Measurements from ENCODE around the gene SQOR. TPM values are rescaled to one million over a fixed set of nuclear protein-coding genes. Genes with fewer than 3 reads are reported as not detected.

Gene SQOR
- total RNA-seq, 1 donor = 122 TPM

DNA sequence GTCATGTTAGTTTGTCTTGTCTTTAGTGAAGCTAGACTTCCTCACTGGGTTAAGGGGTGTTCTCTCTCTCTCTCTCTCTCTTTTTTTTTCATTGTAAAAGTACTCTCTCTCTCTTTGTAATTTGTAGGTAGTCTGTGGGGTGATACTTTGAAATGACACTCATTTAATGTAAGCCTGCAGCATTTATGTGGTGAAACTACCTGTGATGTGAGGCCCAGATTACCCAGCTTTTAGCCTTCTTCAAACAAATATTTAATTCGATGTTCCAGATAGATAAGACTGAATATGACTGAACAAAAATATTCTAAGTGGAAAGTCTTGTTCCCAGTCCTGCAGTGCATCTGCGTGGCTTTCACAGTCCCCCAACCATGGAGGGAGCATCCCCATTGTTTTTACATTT is 49.7 kb downstream of the SQOR start:
- peaks cover 9% of the 10 kb centered on the region for H3K36me3 ChIP-seq (ENCODE audit: insufficient read depth, low read length)

DNA sequence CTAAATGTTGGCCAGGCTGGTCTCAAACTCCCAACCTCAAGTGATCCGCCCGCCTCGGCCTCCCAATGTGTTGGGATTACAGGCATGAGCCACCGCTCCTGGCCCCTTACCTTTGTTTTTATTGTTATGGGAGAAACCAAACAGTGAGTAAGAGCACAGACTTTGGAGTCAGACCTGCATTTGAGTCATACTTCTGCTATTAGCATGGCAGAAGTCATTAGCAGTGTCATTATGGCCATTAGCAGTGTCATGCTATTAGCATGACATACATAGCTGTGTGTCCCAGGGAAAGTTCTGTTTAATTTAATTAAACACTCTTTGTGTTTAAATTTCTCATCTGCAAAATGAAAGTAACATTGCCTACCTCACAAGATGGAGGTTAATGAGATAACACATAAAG is 54.8 kb downstream of the SQOR start:
- Histone ChIP-seq H3K27ac (ENCODE audit: low read depth, low read length) (no peak overlapping the region), H3K9me3 (ENCODE audit: low read depth, low read length) (no peaks in the 10 kb centered on the region), H3K4me3 (ENCODE audit: insufficient read depth, low read length) (no peak overlapping the region), H3K27me3 (ENCODE audit: insufficient read depth, low read length) (no peaks in the 10 kb centered on the region), H3K4me2 (ENCODE audit: insufficient read depth, low read length) (no peak overlapping the region), H3K36me3 (ENCODE audit: insufficient read depth, low read length) (peaks cover 6% of the 10 kb centered on the region), H3K4me1 (ENCODE audit: insufficient read depth, low read length) (peaks cover 5% of the 10 kb centered on the region), H2AFZ (ENCODE audit: low read length) (no peak overlapping the region), H3K79me2 (ENCODE audit: insufficient read depth, low read length) (no peaks in the 10 kb centered on the region), H4K20me1 (ENCODE audit: insufficient read depth, low read length) (no peaks in the 10 kb centered on the region)
- TF ChIP-seq CTCF (IDR thresholded peaks at IDR 0.05; ENCODE audit: extremely low read depth, low read depth, low read length) = no peak
- no peak for DNase-seq (ENCODE audit: insufficient read length, low spot score, missing footprints)

More for the DNA sequence above, 49.7 kb downstream of the SQOR start:
- Histone ChIP-seq H3K79me2 (ENCODE audit: insufficient read depth, low read length) (no peaks in the 10 kb centered on the region), H4K20me1 (ENCODE audit: insufficient read depth, low read length) (no peaks in the 10 kb centered on the region), H3K9me3 (ENCODE audit: low read depth, low read length) (no peaks in the 10 kb centered on the region), H3K4me3 (ENCODE audit: insufficient read depth, low read length) (no peak overlapping the region), H3K27me3 (ENCODE audit: insufficient read depth, low read length) (no peaks in the 10 kb centered on the region), H3K4me2 (ENCODE audit: insufficient read depth, low read length) (no peak overlapping the region), H3K4me1 (ENCODE audit: insufficient read depth, low read length) (no peaks in the 10 kb centered on the region), H2AFZ (ENCODE audit: low read length) (no peak overlapping the region), H3K27ac (ENCODE audit: low read depth, low read length) (no peak overlapping the region)
- no peak for DNase-seq (ENCODE audit: insufficient read length, low spot score, missing footprints)
- no peak for TF ChIP-seq CTCF (IDR thresholded peaks at IDR 0.05; ENCODE audit: extremely low read depth, low read depth, low read length)

GRCh38 chr15:45690581-45691260 is 55.9 kb downstream of the SQOR start:
- Histone ChIP-seq H2AFZ (ENCODE audit: low read length) (no peak overlapping the region), H3K27me3 (ENCODE audit: insufficient read depth, low read length) (no peaks in the 10 kb centered on the region), H3K4me3 (ENCODE audit: insufficient read depth, low read length) (no peak overlapping the region), H3K4me2 (ENCODE audit: insufficient read depth, low read length) (no peak overlapping the region), H4K20me1 (ENCODE audit: insufficient read depth, low read length) (no peaks in the 10 kb centered on the region), H3K9me3 (ENCODE audit: low read depth, low read length) (no peaks in the 10 kb centered on the region), H3K4me1 (ENCODE audit: insufficient read depth, low read length) (peaks cover 5% of the 10 kb centered on the region), H3K36me3 (ENCODE audit: insufficient read depth, low read length) (peaks cover 6% of the 10 kb centered on the region), H3K27ac (ENCODE audit: low read depth, low read length) (peak overlapping the region; percentile 57), H3K79me2 (ENCODE audit: insufficient read depth, low read length) (no peaks in the 10 kb centered on the region)
- DNase-seq (ENCODE audit: insufficient read length, low spot score, missing footprints) = peak; percentile 82
- TF ChIP-seq CTCF (IDR thresholded peaks at IDR 0.05; ENCODE audit: extremely low read depth, low read depth, low read length) = no peak

DNA sequence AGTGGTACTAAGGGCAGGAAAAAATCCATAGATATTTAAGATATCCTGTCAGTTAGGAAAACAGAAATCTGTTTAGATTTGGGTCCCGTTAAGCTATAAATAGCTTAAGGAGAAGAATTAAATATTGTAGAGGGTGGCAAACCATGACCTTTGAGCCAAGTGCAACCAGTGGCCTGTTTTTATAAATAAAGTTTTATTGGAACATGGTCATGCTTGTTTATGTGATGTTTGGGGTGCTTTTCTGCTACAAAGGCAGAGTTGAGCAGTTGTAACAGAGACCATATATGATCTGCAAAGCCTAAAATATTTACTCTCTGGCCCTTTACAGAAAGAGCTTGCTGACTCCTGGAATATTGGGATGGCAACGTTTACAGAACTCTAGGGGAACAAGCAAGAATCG is 66.3 kb downstream of the SQOR start:
- Histone ChIP-seq H2AFZ (ENCODE audit: low read length) (no peak overlapping the region), H3K4me3 (ENCODE audit: insufficient read depth, low read length) (no peak overlapping the region), H3K4me2 (ENCODE audit: insufficient read depth, low read length) (no peak overlapping the region), H3K4me1 (ENCODE audit: insufficient read depth, low read length) (peaks cover 5% of the 10 kb centered on the region), H3K27ac (ENCODE audit: low read depth, low read length) (no peak overlapping the region), H3K36me3 (ENCODE audit: insufficient read depth, low read length) (no peaks in the 10 kb centered on the region), H3K79me2 (ENCODE audit: insufficient read depth, low read length) (no peaks in the 10 kb centered on the region), H3K27me3 (ENCODE audit: insufficient read depth, low read length) (peaks cover 6% of the 10 kb centered on the region), H3K9me3 (ENCODE audit: low read depth, low read length) (no peaks in the 10 kb centered on the region), H4K20me1 (ENCODE audit: insufficient read depth, low read length) (no peaks in the 10 kb centered on the region)
- DNase-seq (ENCODE audit: insufficient read length, low spot score, missing footprints) = no peak
- no peak for TF ChIP-seq CTCF (IDR thresholded peaks at IDR 0.05; ENCODE audit: extremely low read depth, low read depth, low read length)

Data from osteoblast (primary cell).